HCT116 (cell line): ENCODE measurements around the gene SFTPB. TPM values are rescaled to one million over a fixed set of nuclear protein-coding genes. Genes with fewer than 3 reads are reported as not detected.

Experiments
- ATAC-seq: fragments of 200-7000 bp; cut with Tn5 transposase; 2 replicates; pipeline ENCODE4 v1.9.1; 2020; ENCODE audit warnings: mild to moderate bottlenecking, moderate library complexity
- BruUV-seq: library from RNA; stranded (reverse); fragments of 400-500 nt; replicated peaks from 2 replicates; lab custom pipeline; 2021; lab: Mats Ljungman, UMichigan
- CTCF ChIA-PET: fragments of 300-600 bp; sonication (Branson Sonifier 250); formaldehyde crosslinking; loops from one replicate; lab custom pipeline; 2021; ENCODE audit warnings: antibody characterized with exemption; lab: Charles Lee
- POLR2A ChIA-PET: fragments of 300-600, 350-600 bp; sonication (Branson Sonifier 250); formaldehyde crosslinking; loops from one replicate; lab custom pipeline; 2021; ENCODE audit warnings: antibody characterized with exemption; lab: Charles Lee
- RAD21 ChIA-PET, 2 experiments: fragments of 300-600 bp; sonication (Branson Sonifier 250); formaldehyde crosslinking; loops; one replicate each; lab custom pipeline; 2023; ENCODE audit warnings: low total read pairs in 2 of 2; ENCODE audit not compliant: uncharacterized antibody in 2 of 2, unreplicated experiment in 2 of 2, low non-redundant PET in 1 of 2; lab: Charles Lee
- DNase-seq: peaks from one replicate; pipeline ENCODE4 v3.0.0-alpha.2; 2010; ENCODE audit warnings: low read depth, low spot score
- H2AFZ ChIP-seq: fragments of 200-600 bp; shearing (Covaris generic), sonication (generic); 2 replicates; pipeline ENCODE4 v1.6.1; 2017; ENCODE audit warnings: low read depth, mixed run types, mixed read lengths, antibody characterized with exemption, low read length; ENCODE audit not compliant: poor library complexity, severe bottlenecking
- H3K27ac ChIP-seq: 2 replicates; pipeline ENCODE4 v1.5.1; 2012; ENCODE audit warnings: low read depth, low read length
- H3K27me3 ChIP-seq: fragments of 200-600 bp; sonication (generic); 2 replicates; pipeline ENCODE4 v1.6.1; 2016; ENCODE audit warnings: mixed run types, low read length, mixed read lengths; ENCODE audit not compliant: insufficient read depth
- H3K36me3 ChIP-seq, 2 experiments: fragments of 200-500 bp in 1 of 2; fragments of 200-600 bp in 1 of 2; sonication (Bioruptor generic) in 1 of 2; sonication (generic) in 1 of 2; 2 replicates each; pipeline versions ENCODE4 v1.5.1 to v1.6.1; 2014 to 2016; ENCODE audit warnings: low read length in 2 of 2, inconsistent platforms in 1 of 2, mixed read lengths in 1 of 2, mixed run types in 1 of 2; ENCODE audit not compliant: insufficient read depth in 2 of 2, control insufficient read depth in 1 of 2
- H3K4me1 ChIP-seq, 2 experiments: fragments of 200-600 bp in 1 of 2; sonication (generic) in 1 of 2; 2 replicates each; pipeline versions ENCODE4 v1.5.1 to v1.6.1; 2012 to 2017; ENCODE audit warnings: low read length in 2 of 2, inconsistent platforms in 1 of 2, mild to moderate bottlenecking in 1 of 2, mixed read lengths in 1 of 2, mixed run types in 1 of 2, moderate library complexity in 1 of 2; ENCODE audit not compliant: insufficient read depth in 2 of 2, control insufficient read depth in 1 of 2
- H3K4me2 ChIP-seq: fragments of 200-600 bp; sonication (generic); 2 replicates; pipeline ENCODE4 v1.6.1; 2017; ENCODE audit warnings: mixed run types, low read length, mixed read lengths
- H3K4me3 ChIP-seq, 2 experiments: fragments of 200-600 bp in 1 of 2; sonication (generic) in 1 of 2; replicated peaks in 1 of 2; 2 replicates each; pipeline ENCODE4 v1.5.1; 2011 to 2016; ENCODE audit warnings: low read length in 2 of 2, control low read depth in 1 of 2, low read depth in 1 of 2, mild to moderate bottlenecking in 1 of 2, mixed read lengths in 1 of 2, mixed run types in 1 of 2
- H3K79me2 ChIP-seq: fragments of 200-600 bp; sonication (generic); 2 replicates; pipeline ENCODE4 v1.6.1; 2017; ENCODE audit warnings: mild to moderate bottlenecking, mixed run types, low read length, moderate library complexity, mixed read lengths; ENCODE audit not compliant: insufficient read depth
- H3K9ac ChIP-seq: fragments of 200-600 bp; sonication (generic); 2 replicates; pipeline ENCODE4 v1.6.1; 2016; ENCODE audit warnings: low read length, mixed read lengths
- H3K9me2 ChIP-seq: fragments of 200-600 bp; sonication (generic), shearing (Covaris generic); 2 replicates; pipeline ENCODE4 v1.6.1; 2017; ENCODE audit warnings: mixed run types, mild to moderate bottlenecking, moderate library complexity; ENCODE audit not compliant: insufficient read depth
- H3K9me3 ChIP-seq, 2 experiments: fragments of 200-500 bp in 1 of 2; fragments of 200-600 bp in 1 of 2; sonication (Bioruptor generic) in 1 of 2; sonication (generic) in 1 of 2; 2 replicates each; pipeline ENCODE4 v1.6.1; 2014 to 2017; ENCODE audit warnings: low read length in 2 of 2, mixed read lengths in 2 of 2, inconsistent platforms in 1 of 2, low read depth in 1 of 2, mild to moderate bottlenecking in 1 of 2, mixed run types in 1 of 2, moderate library complexity in 1 of 2; ENCODE audit not compliant: control insufficient read depth in 1 of 2, insufficient read depth in 1 of 2
- H4K20me1 ChIP-seq: fragments of 200-600 bp; sonication (generic), shearing (Covaris generic); 2 replicates; pipeline ENCODE4 v1.6.1; 2017; ENCODE audit warnings: mixed run types, mild to moderate bottlenecking, moderate library complexity; ENCODE audit not compliant: insufficient read depth
- CBX3 ChIP-seq: IDR thresholded peaks from 2 replicates; pipeline ENCODE4 v1.6.1; 2012; ENCODE audit warnings: low read depth
- EGR1 ChIP-seq: IDR thresholded peaks from 2 replicates; pipeline ENCODE4 v1.6.1; 2012; ENCODE audit warnings: low read depth
- ELF1 ChIP-seq: IDR thresholded peaks from 2 replicates; pipeline ENCODE4 v1.6.1; 2012; ENCODE audit warnings: low read depth, borderline replicate concordance
- EZH2 ChIP-seq: fragments of 200-600 bp; sonication (generic); IDR thresholded peaks from 2 replicates; pipeline ENCODE4 v1.6.1; 2017; ENCODE audit warnings: antibody characterized with exemption, mixed run types
- FOSL1 ChIP-seq: IDR thresholded peaks from 2 replicates; pipeline ENCODE4 v1.6.1; 2012; ENCODE audit warnings: low read depth
- MAX ChIP-seq: IDR thresholded peaks from 2 replicates; pipeline ENCODE4 v1.6.1; 2012
- POLR2A ChIP-seq: IDR thresholded peaks from 2 replicates; pipeline ENCODE4 v1.7.0; 2011; ENCODE audit warnings: borderline replicate concordance; ENCODE audit not compliant: insufficient read depth, insufficient read length; ENCODE audit errors: extremely low read depth
- POLR2AphosphoS5 ChIP-seq: IDR thresholded peaks from 2 replicates; pipeline ENCODE4 v1.6.1; 2011; ENCODE audit warnings: mild to moderate bottlenecking, low read depth, low read length, moderate library complexity
- RAD21 ChIP-seq: IDR thresholded peaks from 2 replicates; pipeline ENCODE4 v1.6.1; 2012; ENCODE audit warnings: low read depth, mild to moderate bottlenecking
- SRF ChIP-seq: IDR thresholded peaks from 2 replicates; pipeline ENCODE4 v1.6.1; 2012; ENCODE audit warnings: low read depth
- TCF7L2 ChIP-seq: IDR thresholded peaks from 2 replicates; pipeline ENCODE4 v1.7.0; 2011; ENCODE audit warnings: borderline replicate concordance, inconsistent platforms; ENCODE audit not compliant: insufficient read depth, insufficient read length; ENCODE audit errors: extremely low read depth
- YY1 ChIP-seq: IDR thresholded peaks from 2 replicates; pipeline ENCODE4 v1.6.1; 2011; ENCODE audit warnings: low read length, low read depth, moderate library complexity, mild to moderate bottlenecking; ENCODE audit not compliant: insufficient replicate concordance; ENCODE audit errors: extremely low read depth
- ZNF274 ChIP-seq: fragments of 200-500 bp; sonication (Bioruptor generic); IDR thresholded peaks from 2 replicates; pipeline ENCODE4 v1.6.1; 2014; ENCODE audit warnings: mild to moderate bottlenecking, low read depth, low read length, inconsistent platforms
- intact Hi-C: fragments of 100-400 bp; cut with micrococcal nuclease; formaldehyde crosslinking; loops from 2 replicates; pipeline ENCODE4 v1.10.0; 2022
- total RNA-seq: library from RNA; stranded (reverse); gene quantifications from one replicate; pipeline ENCODE4 v1.2.1, GENCODE V29; 2021; ENCODE audit not compliant: unreplicated experiment
- TF ChIP-seq, protein P1 (sequence below): IDR thresholded peaks from 2 replicates; pipeline ENCODE4 v1.6.1; 2012; ENCODE audit warnings: low read depth
- TF ChIP-seq, protein P2 (sequence below): IDR thresholded peaks from 2 replicates; pipeline ENCODE4 v1.6.1; 2012
- TF ChIP-seq, protein P3 (sequence below), 3 experiments: fragments of 200-600 bp in 1 of 3; sonication (generic) in 1 of 3; IDR thresholded peaks in 2 of 3; conservative IDR thresholded peaks in 1 of 3; 2 replicates each; pipeline ENCODE4 v1.5.1; 2012 to 2017; ENCODE audit warnings: low read depth in 2 of 3, low read length in 2 of 3, antibody characterized with exemption in 1 of 3, borderline replicate concordance in 1 of 3, control low read depth in 1 of 3, mild to moderate bottlenecking in 1 of 3, mixed read lengths in 1 of 3, mixed run types in 1 of 3, moderate library complexity in 1 of 3; ENCODE audit not compliant: insufficient read depth in 1 of 3

Gene SFTPB
- total RNA-seq, 1 experiment from 2014 or later = 13.3 TPM

DNA sequence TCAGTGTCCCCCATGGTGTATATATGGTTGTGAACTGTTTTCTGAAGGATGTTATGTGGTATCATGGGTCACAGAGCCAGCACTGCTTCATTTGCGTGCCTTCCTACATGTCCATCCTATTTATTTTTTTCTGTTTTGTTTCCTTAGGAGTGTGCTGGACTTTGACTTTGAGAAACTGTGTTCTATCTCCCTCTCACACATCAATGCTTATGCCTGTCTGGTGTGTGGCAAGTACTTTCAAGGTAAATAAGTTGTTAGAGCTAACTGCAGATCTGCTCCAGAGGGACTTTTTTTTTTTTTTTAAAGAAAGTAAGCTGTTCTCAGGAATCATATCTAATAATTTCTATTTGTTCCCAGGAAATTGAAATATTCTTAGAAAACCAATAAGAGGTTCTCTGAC is 46.7 kb downstream of the SFTPB start:
- DNase-seq = no peak

GRCh38 chr2:85619617-85620016 is 48.4 kb downstream of the SFTPB start:
- H3K79me2 ChIP-seq = peaks cover 79% of the 10 kb centered on the region
- no peaks in the 10 kb centered on the region for H3K9me3 ChIP-seq
- no peaks in the 10 kb centered on the region for H3K27me3 ChIP-seq
- BruUV-seq = no TSS peak
- H3K27ac ChIP-seq = no peak overlapping the region
- CTCF ChIA-PET = interaction anchor here (2.0 kb wide), 1 partner anchor 18 kb away, joined by 7 read pairs; no protein-coding TSS in a partner anchor
- no peak overlapping the region for H2AFZ ChIP-seq
- peaks cover 8 to 19% of the 10 kb centered on the region in 2 experiments; a peak in 3 of 4 replicates for H3K4me1 ChIP-seq
- intact Hi-C loops = no loop called here
- H3K4me3 ChIP-seq = no peak overlapping the region
- RAD21 ChIA-PET = no interaction called here
- DNase-seq (no peak), ATAC-seq (no peak)
- peaks cover 44 to 54% of the 10 kb centered on the region in 2 experiments for H3K36me3 ChIP-seq
- no peak overlapping the region for H3K4me2 ChIP-seq
- H4K20me1 ChIP-seq = no peaks in the 10 kb centered on the region
- POLR2A ChIA-PET = no interaction called here
- no peak overlapping the region for H3K9ac ChIP-seq
- H3K9me2 ChIP-seq = no peaks in the 10 kb centered on the region
- TF ChIP-seq EGR1 = no peak
- no peak for TF ChIP-seq TCF7L2
- TF ChIP-seq RAD21 = no peak
- TF ChIP-seq CBX3 = no peak
- TF ChIP-seq, protein P1, sequence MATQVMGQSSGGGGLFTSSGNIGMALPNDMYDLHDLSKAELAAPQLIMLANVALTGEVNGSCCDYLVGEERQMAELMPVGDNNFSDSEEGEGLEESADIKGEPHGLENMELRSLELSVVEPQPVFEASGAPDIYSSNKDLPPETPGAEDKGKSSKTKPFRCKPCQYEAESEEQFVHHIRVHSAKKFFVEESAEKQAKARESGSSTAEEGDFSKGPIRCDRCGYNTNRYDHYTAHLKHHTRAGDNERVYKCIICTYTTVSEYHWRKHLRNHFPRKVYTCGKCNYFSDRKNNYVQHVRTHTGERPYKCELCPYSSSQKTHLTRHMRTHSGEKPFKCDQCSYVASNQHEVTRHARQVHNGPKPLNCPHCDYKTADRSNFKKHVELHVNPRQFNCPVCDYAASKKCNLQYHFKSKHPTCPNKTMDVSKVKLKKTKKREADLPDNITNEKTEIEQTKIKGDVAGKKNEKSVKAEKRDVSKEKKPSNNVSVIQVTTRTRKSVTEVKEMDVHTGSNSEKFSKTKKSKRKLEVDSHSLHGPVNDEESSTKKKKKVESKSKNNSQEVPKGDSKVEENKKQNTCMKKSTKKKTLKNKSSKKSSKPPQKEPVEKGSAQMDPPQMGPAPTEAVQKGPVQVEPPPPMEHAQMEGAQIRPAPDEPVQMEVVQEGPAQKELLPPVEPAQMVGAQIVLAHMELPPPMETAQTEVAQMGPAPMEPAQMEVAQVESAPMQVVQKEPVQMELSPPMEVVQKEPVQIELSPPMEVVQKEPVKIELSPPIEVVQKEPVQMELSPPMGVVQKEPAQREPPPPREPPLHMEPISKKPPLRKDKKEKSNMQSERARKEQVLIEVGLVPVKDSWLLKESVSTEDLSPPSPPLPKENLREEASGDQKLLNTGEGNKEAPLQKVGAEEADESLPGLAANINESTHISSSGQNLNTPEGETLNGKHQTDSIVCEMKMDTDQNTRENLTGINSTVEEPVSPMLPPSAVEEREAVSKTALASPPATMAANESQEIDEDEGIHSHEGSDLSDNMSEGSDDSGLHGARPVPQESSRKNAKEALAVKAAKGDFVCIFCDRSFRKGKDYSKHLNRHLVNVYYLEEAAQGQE = no peak
- TF ChIP-seq MAX = no peak
- no peak for TF ChIP-seq YY1
- no peak for TF ChIP-seq ELF1
- TF ChIP-seq POLR2A = no peak
- TF ChIP-seq, protein P2, sequence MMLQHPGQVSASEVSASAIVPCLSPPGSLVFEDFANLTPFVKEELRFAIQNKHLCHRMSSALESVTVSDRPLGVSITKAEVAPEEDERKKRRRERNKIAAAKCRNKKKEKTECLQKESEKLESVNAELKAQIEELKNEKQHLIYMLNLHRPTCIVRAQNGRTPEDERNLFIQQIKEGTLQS = no peak

More for the DNA sequence above, 46.7 kb downstream of the SFTPB start:
- Histone ChIP-seq H3K9me3 (no peaks in the 10 kb centered on the region), H4K20me1 (no peaks in the 10 kb centered on the region), H3K9me2 (no peaks in the 10 kb centered on the region), H3K36me3 (peaks cover 57 to 65% of the 10 kb centered on the region in 2 experiments), H3K4me3 (no peak overlapping the region), H3K4me2 (no peak overlapping the region), H3K79me2 (peaks cover 85% of the 10 kb centered on the region), H3K9ac (no peak overlapping the region), H3K27me3 (no peaks in the 10 kb centered on the region), H3K27ac (no peak overlapping the region), H2AFZ (no peak overlapping the region), H3K4me1 (peaks cover 8 to 11% of the 10 kb centered on the region in 2 experiments; a peak in 3 of 4 replicates)
- no peak for ATAC-seq
- ChIA-PET CTCF (interaction anchor here (1.9 to 2.0 kb wide), 2 partner anchors 16 to 17 kb away, joined by 7 to 12 read pairs; no protein-coding TSS in a partner anchor), RAD21 (no interaction called here), POLR2A (no interaction called here)
- BruUV-seq = no TSS peak
- intact Hi-C loops = no loop called here
- no peak for TF ChIP-seq ZNF274
- no peak for TF ChIP-seq EZH2
- TF ChIP-seq SRF = no peak
- TF ChIP-seq ELF1 = no peak
- TF ChIP-seq FOSL1 = no peak
- TF ChIP-seq, protein P3, sequence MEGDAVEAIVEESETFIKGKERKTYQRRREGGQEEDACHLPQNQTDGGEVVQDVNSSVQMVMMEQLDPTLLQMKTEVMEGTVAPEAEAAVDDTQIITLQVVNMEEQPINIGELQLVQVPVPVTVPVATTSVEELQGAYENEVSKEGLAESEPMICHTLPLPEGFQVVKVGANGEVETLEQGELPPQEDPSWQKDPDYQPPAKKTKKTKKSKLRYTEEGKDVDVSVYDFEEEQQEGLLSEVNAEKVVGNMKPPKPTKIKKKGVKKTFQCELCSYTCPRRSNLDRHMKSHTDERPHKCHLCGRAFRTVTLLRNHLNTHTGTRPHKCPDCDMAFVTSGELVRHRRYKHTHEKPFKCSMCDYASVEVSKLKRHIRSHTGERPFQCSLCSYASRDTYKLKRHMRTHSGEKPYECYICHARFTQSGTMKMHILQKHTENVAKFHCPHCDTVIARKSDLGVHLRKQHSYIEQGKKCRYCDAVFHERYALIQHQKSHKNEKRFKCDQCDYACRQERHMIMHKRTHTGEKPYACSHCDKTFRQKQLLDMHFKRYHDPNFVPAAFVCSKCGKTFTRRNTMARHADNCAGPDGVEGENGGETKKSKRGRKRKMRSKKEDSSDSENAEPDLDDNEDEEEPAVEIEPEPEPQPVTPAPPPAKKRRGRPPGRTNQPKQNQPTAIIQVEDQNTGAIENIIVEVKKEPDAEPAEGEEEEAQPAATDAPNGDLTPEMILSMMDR (IDR thresholded peaks at IDR 0.05 in 2 of 3, conservative IDR thresholded peaks at IDR 0.05 in 1 of 3; ENCODE audit: borderline replicate concordance in 1 of 3, insufficient read depth in 1 of 3, low read depth in 2 of 3, low read length in 2 of 3) = no peak
- no peak for TF ChIP-seq POLR2AphosphoS5
- TF ChIP-seq, all 23 proteins: peak for 0
